ENCODE measurements around the gene HEATR5B. TPM values are rescaled to one million over a fixed set of nuclear protein-coding genes. Genes with fewer than 3 reads are reported as not detected.
A peak's percentile ranks its signal among the peaks of the same experiment; 100 is the strongest.

The HEATR5B gene
- total RNA-seq, 2 donors from 2014 or later = 17.1 to 21.1 TPM

DNA sequence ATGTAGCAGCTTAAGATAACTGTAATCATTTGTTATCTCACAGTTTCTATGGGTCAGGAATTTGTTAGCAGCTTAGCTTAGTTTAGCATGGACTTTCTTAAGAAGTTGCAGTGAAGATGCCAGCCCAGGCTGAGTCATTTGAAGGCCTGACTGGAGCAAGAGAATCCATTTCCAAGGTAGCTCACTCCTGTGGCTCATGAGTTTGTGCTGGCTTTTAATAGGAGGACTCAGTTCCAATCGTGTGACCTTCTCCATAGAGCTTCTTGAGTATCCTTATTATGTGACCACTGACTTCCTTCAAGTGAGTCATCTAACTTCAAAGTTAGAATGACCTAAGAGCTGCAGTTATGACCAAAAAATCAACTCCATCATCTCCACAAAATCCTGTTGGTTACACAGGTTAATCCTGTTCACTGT is 1.6 kb upstream of the HEATR5B start:
- DNase-seq (ENCODE audit: low spot score in 2 of 2) = no peak
- no peak overlapping the region for H3K27ac Mint-ChIP-seq
- no peaks in the 10 kb centered on the region for H3K9me3 Mint-ChIP-seq
- ATAC-seq = peak; percentile 23 to 57
- peaks cover 2 to 27% of the 10 kb centered on the region in 2 donors for H3K36me3 Mint-ChIP-seq

- H3K9me3 Mint-ChIP-seq = no peaks in the 10 kb centered on the region
- ATAC-seq (no peak), DNase-seq (ENCODE audit: low spot score in 2 of 2) (no peak)
- H3K27ac Mint-ChIP-seq = no peak overlapping the region
- H3K36me3 Mint-ChIP-seq = peaks cover 12 to 36% of the 10 kb centered on the region in 2 donors
Measured at GRCh38 chr2:37084797-37085196, 625 bp upstream of the HEATR5B start.

GRCh38 chr2:37080689-37081088 is 3.5 kb downstream of the HEATR5B start:
- Mint-ChIP-seq H3K9me3 (no peaks in the 10 kb centered on the region), H3K36me3 (peaks cover 19 to 44% of the 10 kb centered on the region in 2 donors), H3K27ac (peak overlapping the region in 1 of 2 donors; percentile 82)
- no peak for ATAC-seq
- no peak for DNase-seq (ENCODE audit: low spot score in 2 of 2)

DNA sequence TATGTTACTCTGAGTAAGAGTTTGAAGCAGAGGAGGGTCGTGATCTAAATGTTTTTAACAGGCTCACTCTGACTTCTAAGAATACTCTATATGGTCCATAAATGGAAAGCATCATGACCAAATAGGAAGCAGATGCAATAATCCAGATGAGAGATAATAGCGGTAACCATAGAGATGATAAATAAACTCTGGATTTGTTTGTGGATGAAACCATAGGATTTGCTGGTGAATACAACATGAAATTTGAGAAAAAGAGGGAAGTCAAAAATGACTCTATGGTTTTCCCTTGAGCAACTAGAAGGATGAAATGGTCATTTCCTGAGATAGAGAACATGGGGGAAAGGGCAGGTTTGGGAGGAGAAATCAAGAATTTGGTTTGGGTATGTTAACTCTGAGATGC is 3.9 kb downstream of the HEATR5B start:
- Mint-ChIP-seq H3K27ac (peak overlapping the region; percentile 82 to 89), H3K36me3 (peaks cover 19 to 44% of the 10 kb centered on the region in 2 donors), H3K9me3 (no peaks in the 10 kb centered on the region)
- DNase-seq (ENCODE audit: low spot score in 2 of 2) (no peak), ATAC-seq (no peak)

DNA sequence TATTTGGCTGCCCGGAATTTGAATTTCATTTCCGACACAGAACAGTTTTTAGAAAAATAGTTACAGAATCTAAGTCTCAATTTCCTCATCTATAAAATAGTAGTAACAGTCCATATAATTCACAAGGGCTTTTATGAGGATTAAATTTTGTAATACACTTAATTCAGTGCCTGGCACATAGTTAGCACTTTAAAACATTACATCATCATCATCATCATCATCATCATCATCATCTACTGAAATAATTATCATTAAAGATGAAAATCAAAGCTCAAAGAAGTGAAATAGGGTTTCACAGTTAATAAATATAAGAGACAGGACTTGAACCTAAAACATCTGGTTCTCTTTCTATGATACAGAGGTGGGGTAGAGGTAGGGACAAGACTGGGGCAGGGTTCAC is 13.2 kb downstream of the HEATR5B start:
- no peak for DNase-seq (ENCODE audit: low spot score in 2 of 2)
- no peaks in the 10 kb centered on the region for H3K9me3 Mint-ChIP-seq
- no peak for ATAC-seq

DNA sequence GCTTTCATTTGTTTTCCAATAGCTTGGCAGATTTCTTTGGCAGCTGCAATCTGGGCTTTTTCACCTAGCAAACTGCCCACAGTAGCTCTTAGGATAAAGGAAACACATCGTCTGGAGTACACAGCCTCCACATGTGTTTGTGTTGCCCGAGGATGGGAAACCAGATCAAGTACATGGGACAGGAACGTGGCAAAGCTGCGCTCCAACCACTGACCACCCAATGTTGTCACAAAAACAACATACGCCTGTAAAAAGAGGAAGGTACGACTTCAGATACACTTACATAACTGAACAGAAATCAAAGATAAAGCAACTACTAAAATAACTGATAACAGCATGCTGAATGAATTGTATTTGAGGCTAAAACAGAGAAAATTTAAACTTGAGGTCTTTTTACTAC is 15.5 kb downstream of the HEATR5B start:
- ATAC-seq (no peak), DNase-seq (ENCODE audit: low spot score in 2 of 2) (no peak)
- Mint-ChIP-seq H3K27ac (no peak overlapping the region), H3K36me3 (peaks cover 3 to 10% of the 10 kb centered on the region in 2 donors), H3K9me3 (no peaks in the 10 kb centered on the region)

More for the DNA sequence above, 13.2 kb downstream of the HEATR5B start:
- Mint-ChIP-seq H3K27ac (no peak overlapping the region), H3K36me3 (peaks cover 12 to 24% of the 10 kb centered on the region in 2 donors)

GRCh38 chr2:37061776-37062175 is 22.4 kb downstream of the HEATR5B start:
- no peaks in the 10 kb centered on the region for H3K9me3 Mint-ChIP-seq
- no peak overlapping the region for H3K27ac Mint-ChIP-seq
- ATAC-seq (no peak), DNase-seq (ENCODE audit: low spot score in 2 of 2) (no peak)
- H3K36me3 Mint-ChIP-seq = peaks cover 4 to 6% of the 10 kb centered on the region in 2 donors

DNA sequence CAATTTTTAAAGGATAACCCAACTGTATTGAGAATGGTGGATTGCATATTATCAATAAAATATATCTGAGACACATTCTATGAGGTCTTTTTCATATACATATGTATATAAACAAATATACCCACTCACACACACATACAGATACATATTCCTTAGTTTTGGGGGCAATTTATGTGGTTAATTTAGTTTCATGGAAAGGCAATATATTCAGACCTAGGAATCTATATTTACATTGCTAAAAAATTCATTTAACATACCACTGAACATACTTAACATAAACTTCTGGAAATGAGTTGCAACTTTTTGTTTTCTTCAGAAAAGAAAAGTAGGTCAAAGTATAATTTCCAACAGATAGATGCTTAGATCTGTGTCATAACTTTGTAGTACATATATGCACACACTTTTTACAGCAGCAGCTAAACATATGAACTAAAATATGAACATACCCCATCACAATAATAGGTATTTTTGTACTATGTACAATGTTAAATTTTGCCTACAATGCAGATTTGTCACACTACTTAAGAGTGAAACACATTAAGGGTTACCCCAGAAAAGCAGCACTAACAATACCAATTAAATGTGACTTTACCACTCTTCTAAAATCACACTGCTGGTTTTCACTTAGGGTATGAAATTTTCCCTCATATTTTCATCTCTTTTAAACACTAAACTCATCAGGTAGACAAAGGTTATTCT is 23.0 kb downstream of the HEATR5B start:
- Mint-ChIP-seq H3K9me3 (no peaks in the 10 kb centered on the region), H3K36me3 (peaks cover 6 to 7% of the 10 kb centered on the region in 2 donors), H3K27ac (no peak overlapping the region)
- ATAC-seq (no peak), DNase-seq (ENCODE audit: low spot score in 2 of 2) (no peak)

- H3K9me3 Mint-ChIP-seq = no peaks in the 10 kb centered on the region
- DNase-seq (ENCODE audit: low spot score in 2 of 2) = no peak
- no peak overlapping the region for H3K27ac Mint-ChIP-seq
- no peak for ATAC-seq
- peaks cover 6 to 7% of the 10 kb centered on the region in 2 donors for H3K36me3 Mint-ChIP-seq
Measured at GRCh38 chr2:37060446-37060845, 23.7 kb downstream of the HEATR5B start.

- H3K9me3 Mint-ChIP-seq = no peaks in the 10 kb centered on the region
- peaks cover 6 to 7% of the 10 kb centered on the region in 2 donors for H3K36me3 Mint-ChIP-seq
- H3K27ac Mint-ChIP-seq = no peak overlapping the region
- no peak for ATAC-seq
- DNase-seq (ENCODE audit: low spot score in 2 of 2) = no peak
Measured at GRCh38 chr2:37059841-37060240, 24.3 kb downstream of the HEATR5B start.

- Mint-ChIP-seq H3K9me3 (no peaks in the 10 kb centered on the region), H3K36me3 (peaks cover 6 to 7% of the 10 kb centered on the region in 2 donors), H3K27ac (no peak overlapping the region)
- no peak for DNase-seq (ENCODE audit: low spot score in 2 of 2)
- no peak for ATAC-seq
Measured at GRCh38 chr2:37052600-37053332, 31.4 kb downstream of the HEATR5B start.

- Mint-ChIP-seq H3K36me3 (no peaks in the 10 kb centered on the region), H3K27ac (no peak overlapping the region), H3K9me3 (no peaks in the 10 kb centered on the region)
- DNase-seq (ENCODE audit: low spot score in 2 of 2) (no peak), ATAC-seq (no peak)
Measured at GRCh38 chr2:37039580-37039979, 44.6 kb downstream of the HEATR5B start.

DNA sequence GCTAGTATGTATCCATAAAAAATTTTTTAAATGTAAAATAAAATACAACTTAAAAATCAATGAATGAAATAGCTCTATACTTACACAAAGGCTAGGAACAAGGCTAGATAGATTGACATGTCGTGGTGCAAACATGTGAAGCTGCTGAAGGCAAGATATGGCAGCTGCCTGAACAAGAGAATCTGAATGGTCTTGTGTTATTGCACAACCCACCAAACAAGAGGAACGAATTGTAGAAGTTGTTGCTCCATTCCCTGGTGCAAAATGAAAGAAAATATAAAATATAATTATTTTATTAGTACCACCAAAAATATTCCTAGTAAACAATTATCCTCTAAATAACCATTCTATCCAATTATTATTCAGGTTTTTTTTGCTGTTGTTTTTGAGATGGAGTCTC is 46.4 kb downstream of the HEATR5B start:
- Mint-ChIP-seq H3K9me3 (no peaks in the 10 kb centered on the region), H3K36me3 (no peaks in the 10 kb centered on the region), H3K27ac (no peak overlapping the region)
- ATAC-seq = no peak
- no peak for DNase-seq (ENCODE audit: low spot score in 2 of 2)

GRCh38 chr2:37029758-37030157 is 54.4 kb downstream of the HEATR5B start:
- ATAC-seq = no peak

DNA sequence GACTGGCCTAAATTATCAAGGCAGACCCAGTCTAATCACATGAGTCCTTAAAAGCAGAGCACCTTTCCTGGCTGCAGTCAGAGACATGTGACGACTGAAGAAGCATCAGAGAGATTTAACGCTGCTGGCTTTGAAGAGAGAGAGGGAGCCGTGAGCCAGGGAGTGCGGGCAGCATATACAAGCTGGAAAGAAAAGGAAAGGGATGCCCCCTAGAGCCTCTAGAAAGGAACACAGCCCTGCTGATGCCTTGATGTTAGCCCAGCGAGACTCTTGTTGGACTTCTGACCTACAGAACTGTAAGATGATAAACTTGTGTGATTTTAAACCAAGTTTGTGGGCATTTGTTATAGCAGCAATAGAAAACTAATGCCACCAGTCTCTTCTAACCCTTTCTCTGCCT is 58.1 kb downstream of the HEATR5B start:
- no peak overlapping the region for H3K27ac Mint-ChIP-seq
- H3K36me3 Mint-ChIP-seq = no peaks in the 10 kb centered on the region
- ATAC-seq = no peak
- DNase-seq (ENCODE audit: low spot score in 2 of 2) = no peak
- H3K9me3 Mint-ChIP-seq = no peaks in the 10 kb centered on the region

More at GRCh38 chr2:37029758-37030157, 54.4 kb downstream of the HEATR5B start:
- H3K36me3 Mint-ChIP-seq = no peaks in the 10 kb centered on the region
- H3K27ac Mint-ChIP-seq = no peak overlapping the region
- no peaks in the 10 kb centered on the region for H3K9me3 Mint-ChIP-seq
- no peak for DNase-seq (ENCODE audit: low spot score in 2 of 2)

GRCh38 chr2:37020887-37021796 is 63.0 kb downstream of the HEATR5B start:
- ATAC-seq = no peak
- DNase-seq (ENCODE audit: low spot score in 2 of 2) = no peak
- Mint-ChIP-seq H3K36me3 (no peaks in the 10 kb centered on the region), H3K9me3 (no peaks in the 10 kb centered on the region), H3K27ac (peak overlapping the region in 1 of 2 donors; percentile 12)
